HG02884 (cell line): ENCODE results near the gene RMI1.

Source experiments
- ATAC-seq: cut with Tn5 transposase; IDR thresholded peaks from one replicate; pipeline ENCODE4 v1.9.1; 2021; ENCODE audit warnings: mild to moderate bottlenecking, moderate library complexity; ENCODE audit not compliant: unreplicated experiment

The RMI1 gene

DNA sequence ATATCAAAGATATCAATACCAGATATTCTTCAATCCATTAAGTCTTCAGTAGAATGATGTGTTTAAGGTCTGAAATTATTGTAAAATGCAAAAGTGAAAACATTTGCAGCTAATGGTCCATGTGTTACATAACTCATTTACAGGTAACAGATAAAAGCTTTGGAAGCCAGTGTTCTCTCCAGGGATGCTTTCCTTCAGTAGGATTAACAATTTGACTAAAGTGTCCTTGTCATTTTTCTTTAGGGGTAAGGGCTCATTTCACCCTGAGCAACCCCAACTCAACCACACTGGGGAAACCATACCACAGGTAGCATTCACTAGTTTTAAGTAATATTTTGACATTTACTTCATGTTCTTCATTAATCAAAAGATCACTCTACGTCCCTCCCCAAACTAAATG lies 13.5 kb upstream of the RMI1 start:
- ATAC-seq = no peak

DNA sequence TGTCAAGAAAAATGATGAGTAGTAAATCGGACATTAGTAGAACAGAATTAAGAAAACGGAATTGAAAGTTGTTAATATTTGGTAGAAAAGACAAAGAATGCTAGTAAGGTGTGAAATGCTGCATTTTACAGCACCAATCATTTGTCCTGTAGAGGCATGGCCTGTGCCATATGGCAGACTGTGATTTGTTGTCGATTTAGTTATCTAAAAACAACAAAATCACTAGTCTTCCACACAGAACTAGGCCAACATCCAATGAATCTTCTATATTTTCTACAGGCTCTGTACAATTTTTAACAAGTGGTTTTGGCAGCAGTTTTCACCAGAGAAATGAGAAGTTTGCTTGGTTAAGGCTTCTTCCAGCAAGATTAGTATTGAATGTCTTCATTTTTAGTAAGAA lies 11.0 kb upstream of the RMI1 start:
- no peak for ATAC-seq

DNA sequence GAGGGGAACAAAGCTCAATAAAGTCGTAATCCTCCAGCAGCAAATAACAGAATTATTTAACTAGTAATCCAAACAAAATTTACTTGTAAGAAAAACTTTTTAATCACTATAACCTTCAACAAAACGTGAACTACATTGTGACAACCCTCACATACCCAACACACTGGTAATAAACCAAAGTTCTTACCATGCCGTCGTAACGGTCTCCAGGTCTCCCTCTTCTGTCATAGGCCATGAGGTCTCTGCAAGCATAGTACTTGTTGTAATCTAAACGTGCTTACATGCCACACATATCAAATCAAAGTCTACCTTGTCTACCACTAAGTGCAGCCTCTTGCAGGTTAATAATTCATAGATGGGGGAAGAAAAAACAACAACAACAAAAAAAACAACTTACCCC lies 9.1 kb upstream of the RMI1 start:
- no peak for ATAC-seq

DNA sequence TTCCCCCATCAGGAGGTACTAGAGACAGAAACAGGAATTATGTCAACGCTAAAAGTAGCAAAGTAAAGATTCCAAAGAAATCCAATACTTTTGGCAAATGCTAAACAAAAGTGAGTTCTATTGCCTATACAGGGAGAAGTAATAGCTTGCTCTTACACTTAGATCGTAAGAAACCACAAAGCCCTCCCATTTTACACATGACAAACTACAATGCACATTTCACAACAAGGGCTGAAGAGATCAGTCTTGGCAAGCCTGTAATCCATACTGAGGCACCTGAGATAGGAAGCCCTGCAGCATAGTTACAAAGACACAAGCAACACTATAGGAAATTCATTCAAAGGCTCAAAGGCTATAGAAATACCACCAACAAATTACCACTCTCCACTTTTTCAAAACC lies 8.3 kb upstream of the RMI1 start:
- ATAC-seq = no peak

DNA sequence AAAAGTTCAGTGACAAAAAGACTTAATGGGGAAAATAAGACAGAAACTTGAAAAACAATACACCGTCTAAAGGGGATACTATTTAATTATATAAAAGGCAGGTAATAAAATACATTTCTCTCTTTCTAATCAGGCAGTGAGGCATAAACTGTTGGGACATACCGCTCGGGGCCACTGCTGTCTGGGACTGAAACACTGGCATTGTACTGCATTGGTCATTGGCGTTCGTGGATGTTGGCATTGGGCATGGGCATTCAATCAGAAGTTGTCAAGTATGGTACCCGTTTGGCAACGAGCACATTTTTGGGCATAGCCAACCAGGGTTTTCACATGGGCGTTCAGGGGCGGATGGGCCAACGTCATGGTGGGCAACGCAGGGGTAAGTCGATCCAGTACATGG lies 5.3 kb upstream of the RMI1 start:
- ATAC-seq = no peak

DNA sequence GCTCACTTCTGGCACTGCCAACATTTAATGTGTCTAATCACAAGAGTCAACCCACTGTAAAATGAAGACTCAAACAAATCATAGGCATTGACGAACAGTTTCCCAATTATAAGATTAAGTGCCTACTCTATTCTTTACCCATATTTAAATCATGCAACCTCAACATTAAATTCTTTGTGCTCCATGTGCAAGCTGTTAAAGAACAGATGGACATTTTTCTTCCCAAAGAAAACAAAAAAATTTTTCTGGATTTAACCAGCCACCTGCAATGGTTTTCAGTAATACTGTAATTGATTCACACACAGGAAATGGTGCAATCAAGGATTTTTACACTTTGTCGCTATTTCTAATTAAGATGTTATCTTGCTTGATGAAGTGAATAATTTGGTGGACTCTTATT lies 4.2 kb upstream of the RMI1 start:
- ATAC-seq = no peak

DNA sequence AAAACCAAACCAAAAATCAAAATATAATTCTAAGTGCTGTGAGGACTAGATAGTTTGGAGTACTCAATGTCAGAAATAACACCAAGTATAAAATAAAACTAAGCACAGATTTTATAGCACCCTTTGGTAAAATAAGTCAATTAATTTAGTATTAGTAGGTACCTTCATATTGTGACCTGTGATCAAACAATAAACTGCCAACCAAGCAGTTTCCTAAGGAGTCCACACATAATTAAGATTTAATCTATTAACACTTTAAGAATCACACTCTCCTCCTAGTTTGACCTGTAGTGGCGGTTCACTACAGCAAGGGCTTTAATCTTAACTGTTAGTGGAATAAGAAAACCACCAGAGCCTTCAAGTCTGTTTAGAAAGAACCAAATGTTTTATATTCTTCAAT lies 3.4 kb upstream of the RMI1 start:
- no peak for ATAC-seq

DNA sequence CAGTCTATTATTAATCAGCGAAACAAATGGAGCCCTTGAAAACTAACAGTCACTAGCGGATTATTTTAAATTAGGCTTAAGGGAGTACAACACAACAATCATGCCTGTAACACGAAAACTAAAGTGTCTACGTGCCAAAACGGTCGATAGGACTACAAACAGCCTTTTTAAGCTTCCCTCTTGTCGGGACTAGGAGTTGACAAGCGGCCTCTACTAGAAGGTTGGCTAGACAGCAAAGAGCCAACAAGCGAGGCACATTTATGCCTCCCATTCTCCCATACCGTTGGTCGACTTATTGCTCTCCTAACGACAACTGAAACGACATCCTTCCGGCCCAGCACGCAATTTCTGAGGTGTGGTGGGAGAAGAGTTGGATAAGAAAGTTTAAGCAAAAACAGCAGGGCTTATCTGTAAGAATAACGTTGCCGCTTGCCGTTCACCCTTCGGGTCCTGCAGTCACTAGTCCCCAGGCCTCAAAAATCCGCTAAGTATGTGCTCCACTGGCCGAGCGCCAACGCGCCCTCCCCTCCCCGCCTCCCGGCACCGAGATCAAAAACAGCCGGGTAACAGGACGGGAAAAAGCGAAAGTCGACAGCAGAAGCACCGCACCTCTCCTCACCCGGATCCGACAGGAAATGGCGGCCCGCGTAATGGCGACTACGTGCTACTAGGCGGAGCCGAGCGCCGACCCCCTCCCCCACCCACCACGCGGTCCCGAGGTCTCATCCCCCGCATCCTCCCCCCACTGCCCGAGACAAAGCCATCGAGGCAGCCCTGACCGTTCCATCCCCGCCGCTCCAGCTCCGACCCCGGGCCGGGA lies 1.4 kb upstream of the RMI1 start:
- no peak for ATAC-seq

DNA sequence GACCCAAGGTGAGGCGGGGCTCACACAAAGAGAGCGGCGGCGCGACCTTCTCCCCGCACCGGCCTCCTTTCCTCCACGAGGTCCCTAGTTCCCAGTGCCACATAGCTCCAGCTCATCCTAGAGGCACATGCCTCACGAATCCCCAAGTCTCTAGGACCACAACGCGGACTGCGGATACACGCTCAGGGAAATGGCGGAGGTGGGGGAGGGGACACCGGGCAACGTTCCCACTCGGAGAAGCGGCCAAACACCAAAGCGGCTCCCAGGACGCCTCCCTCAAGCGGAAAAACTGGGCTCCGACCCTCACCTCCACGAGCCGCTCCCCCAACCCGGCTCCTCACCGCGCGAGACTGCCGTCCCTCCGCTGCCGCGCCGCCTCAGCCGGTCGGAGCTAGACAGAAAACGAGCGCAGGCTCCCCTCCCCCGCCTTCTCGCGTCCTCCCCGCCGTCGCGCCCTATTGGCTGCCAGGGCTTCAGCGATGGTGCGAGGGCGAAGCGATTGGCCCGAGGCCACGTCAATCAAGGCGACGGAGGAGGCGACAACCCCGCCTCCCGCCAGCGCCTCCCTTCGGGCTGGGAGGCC lies 702 bp upstream of the RMI1 start, which contains the start of gene HNRNPK:
Gene HNRNPK, minus strand, starts transcription at position 404 of the 583 bp plus-strand sequence. CDS start 1,963 bp downstream, outside the sequence.
- peak; percentile 78 for ATAC-seq

DNA sequence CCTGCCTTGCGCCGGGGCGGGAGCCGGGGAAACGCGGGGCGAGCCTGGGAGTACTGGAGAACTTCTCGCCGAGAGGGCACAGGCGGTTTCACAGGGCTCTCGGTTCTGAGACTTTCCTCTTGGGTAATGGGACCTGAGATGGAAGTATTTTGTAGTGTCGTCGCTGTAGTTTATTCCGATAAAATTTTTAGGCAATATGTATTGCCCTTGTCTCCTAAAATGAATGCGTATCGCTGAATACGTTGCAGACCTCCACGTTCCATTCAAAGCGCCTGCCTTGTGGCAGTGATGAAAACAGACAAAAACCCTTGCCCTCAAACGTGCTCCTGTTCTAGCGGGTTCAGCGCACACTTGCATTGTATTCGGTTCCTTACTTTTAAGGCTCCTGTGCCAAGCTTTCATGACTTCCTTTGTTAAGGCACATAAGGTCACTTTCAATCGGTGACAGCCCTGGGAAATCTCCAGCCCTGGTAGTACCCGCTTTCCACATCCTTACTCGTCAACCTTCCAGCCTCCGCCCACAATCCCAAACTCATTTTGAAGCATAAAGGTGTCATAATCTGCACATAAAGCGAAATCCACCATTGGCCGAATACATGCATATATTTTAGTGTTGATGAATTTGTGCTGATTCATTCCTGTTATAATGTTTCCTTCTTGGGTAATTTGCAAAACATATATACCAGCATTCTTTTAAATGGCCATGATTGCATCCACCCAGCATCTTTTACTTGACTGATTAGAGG lies 694 bp downstream of the RMI1 start:
- ATAC-seq = peak; percentile 1

DNA sequence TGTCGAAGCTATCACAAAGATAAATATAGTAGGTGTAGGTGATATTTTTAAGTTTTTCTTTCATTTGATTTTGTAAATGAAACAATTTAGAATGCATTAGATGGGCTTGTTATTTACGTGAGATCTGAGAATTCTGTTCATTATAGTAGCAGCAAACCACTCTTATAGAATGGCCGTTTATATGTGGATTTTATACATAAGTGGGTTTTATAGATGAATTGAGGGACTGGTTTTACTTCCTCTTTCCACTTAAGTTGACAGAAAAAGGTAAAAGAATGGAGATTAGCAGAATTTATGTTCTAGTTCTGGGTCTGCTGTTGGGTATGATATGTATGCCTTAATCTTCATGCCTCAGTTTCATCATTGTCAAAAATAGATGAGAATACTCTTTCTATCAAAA lies 5.6 kb downstream of the RMI1 start:
- ATAC-seq = no peak

DNA sequence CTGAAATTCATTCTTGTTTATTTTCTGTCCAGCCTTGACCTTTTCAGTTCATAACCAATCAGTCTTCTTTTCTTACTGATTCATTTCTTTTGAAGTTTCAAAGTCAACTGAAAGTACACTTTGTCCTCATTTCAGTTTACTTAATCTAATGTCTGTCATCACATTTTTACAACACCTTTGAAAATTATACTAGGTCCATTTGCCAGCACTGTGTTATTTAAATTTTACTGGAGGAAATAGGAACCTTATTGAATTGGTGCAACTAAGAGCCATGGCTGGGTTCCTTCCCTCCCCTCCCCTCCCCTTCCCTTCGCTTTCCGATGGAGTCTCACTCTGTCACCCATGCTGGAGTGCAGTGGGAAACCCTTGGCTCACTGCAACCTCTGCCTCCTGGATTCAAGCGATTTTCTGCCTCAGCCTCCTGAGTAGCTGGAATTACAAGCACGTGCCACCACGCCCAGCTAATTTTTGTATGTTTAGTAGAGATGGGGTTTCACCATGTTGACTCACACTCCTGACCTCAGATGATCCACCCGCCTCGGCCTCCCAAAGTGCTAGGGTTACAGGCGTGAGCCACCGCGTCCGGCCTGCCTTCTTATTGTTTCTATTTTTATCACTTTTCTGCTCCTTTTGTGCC lies 6.3 kb downstream of the RMI1 start:
- ATAC-seq = no peak

DNA sequence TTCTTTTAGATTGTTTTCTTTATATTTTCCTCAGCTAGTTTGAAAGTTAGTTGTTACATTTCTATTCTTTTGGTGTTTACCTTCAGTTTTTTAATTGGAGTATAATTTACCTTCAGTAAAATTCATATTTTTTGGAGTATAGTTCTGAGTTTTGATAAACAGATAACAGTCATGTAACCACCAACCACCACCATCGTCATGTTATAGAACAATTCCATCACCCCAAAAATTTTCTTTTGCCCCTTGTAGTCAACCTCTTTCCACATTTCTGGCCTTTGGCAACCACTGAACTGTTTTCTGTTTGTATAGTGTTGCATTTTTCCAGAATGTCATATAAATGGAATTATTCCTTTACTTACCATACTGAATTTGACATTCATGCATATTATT lies 6.8 kb downstream of the RMI1 start:
- ATAC-seq = no peak

DNA sequence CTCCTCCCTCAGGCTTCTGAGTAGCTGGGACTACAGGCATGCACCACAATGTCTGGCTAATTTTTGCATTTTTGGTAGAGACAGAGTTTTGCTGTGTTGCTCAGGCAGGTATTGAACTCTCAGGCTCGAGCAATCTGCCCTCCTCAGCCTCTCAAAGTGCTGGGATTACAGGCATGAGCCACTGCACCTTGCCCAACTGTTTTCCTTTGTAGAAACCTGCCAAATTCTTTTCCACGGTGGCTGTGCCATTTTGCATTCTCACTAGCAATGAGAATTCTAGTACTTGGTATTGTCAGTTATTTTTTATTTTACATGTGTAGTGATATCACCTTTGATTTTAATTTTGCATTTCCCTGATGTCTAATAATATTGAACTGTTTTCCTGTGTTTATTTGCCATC lies 7.8 kb downstream of the RMI1 start:
- no peak for ATAC-seq

DNA sequence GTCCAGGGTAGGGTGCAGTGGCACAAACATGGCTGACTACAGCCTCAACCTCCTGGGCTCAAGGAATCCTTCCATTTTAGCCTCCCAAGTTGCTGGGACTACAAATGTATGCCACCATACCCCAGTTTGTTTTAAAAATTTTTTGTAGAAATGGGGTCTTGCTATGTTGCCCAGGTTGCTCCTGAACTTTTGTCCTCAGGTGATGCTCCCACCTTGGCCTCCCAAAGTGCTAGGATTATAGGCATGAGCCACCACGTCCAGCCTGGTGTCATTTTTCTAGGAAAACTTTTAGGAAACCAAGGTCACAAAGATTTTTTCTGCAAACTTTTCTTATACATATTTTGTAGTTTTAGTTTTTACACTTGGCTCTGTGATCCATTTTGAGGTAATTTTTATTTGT lies 10.8 kb downstream of the RMI1 start:
- no peak for ATAC-seq

DNA sequence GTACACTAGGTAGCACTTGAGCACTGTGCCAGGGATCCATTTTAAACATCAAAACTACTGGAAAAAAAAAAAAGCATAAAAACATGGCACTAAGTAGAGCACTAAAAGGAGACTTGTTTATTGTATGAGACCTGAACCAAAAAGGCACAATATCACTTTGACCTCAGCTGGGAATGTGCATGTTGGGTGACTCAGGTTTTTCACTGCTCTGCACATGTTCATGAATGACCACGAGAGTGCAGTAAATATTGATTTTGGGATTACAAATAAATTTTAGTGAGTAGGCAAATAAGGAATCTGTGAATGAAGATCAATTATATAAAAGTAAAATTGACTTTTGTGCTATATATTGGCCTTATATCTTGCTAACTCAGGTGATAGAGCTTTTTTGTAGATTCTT lies 11.8 kb downstream of the RMI1 start:
- ATAC-seq = no peak

DNA sequence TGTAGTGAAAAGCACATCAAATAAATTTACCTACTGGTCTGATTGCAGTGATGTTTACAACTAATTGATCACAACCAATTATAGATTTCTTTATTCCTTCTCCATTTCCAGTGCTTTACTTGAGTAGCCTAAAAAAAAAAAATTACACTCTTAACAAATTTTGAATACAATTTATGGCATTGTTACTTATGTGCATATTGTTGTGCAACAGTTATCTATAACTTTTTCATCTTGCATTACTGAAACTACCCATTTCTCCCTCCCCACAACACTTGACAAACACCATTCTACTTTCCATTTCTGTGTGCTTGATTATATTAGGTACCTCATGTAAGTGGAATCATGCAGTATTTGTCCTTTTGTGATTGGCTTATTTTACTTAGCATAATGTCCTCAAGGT lies 12.3 kb downstream of the RMI1 start:
- no peak for ATAC-seq

DNA sequence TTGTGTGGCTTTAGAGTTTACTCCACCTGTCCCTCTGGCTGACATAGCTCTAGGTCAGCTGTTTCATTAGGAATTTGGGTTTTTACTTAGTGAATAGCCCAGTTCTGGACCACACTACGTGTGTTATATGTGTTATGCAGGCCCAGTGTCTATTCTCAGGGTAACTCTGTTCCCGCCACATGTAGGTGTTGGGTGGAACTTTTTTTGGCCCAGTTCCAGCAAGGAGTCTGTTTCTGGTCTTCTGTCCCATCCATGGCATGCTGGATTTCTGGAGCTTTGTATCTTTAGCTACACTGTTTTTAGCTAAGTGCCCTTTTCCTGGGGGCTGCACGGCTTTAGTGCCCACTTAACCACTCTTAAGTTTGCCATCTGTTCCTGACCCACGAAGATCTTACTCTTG lies 15.5 kb downstream of the RMI1 start:
- ATAC-seq = no peak

DNA sequence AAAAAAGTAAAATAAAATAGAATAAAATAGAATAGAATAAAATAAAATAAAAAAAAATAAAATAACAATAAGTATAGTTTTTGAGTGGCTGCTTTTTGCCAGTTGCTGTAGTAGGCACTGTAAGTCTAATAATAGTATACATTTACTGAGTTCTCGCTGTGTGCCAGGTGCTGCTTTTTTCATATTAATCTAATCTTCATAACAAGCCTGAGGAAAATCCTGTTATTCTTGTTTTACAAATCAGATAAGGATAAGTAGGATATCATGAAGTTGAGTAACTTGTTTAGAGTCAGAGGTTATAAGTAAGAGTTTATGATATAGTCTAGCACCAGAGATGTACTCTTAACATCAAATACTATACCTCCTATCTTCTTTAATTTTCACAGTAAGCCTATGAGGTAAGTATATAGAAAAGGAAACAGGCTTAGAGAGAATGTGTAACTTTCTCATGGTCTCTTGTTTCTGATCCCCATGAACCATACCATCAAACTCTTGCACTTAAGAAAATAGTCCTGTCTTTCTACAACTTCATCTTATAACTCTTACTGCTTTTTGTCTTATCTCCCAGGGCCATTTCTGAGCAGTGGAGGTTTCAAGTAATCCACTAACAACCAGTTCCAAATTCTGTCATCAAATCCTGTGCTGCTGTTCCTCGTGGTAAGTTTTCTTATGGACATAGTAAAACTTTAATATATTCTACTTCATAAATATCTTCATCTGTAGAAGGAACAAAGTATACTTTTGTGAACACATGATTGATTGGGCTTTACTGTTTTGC lies 18.7 kb downstream of the RMI1 start:
- ATAC-seq = no peak

DNA sequence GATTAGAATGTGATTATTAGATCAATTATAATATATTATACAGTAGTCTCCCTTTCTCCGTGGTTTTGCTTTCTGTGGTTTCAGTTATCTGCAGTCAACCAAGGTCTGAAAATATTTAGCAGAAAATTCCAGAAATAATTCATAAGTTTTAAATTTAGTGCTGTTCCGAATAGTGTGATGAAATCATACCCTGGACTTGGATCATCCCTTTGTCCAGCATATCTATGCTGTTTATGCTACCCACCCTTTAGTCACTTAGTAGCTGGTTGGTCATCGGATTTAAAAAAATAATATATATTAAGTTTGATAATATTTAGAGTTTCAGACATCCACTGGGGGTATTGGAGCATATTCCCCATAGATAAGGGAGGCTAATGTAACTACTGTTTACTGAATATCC lies 19.6 kb downstream of the RMI1 start:
- no peak for ATAC-seq

DNA sequence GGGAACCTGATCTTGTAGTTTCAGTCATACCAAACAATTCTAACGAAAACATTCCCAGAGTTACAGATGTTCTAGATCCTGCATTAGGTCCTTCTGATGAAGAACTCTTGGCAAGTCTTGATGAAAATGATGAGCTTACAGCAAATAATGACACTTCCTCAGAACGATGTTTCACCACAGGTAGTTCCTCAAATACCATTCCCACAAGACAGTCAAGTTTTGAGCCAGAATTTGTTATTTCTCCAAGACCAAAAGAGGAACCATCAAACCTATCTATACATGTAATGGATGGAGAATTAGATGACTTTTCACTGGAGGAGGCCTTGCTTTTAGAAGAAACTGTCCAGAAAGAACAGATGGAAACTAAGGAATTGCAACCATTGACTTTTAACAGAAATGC lies 21.0 kb downstream of the RMI1 start:
- ATAC-seq = no peak
